IPS-18c (cell line): Measurements from ENCODE around the gene ACTR3.
"Not testable (repeated sequence)": the region's sequence is repeated elsewhere in the genome, so short reads cannot be mapped to it uniquely, and the experiment has no call there.

Source experiments
- H3K4me3 ChIP-seq: 2 replicates; pipeline ENCODE4 v1.7.0; 2013; ENCODE audit warnings: low read depth, mild to moderate bottlenecking, low read length, moderate library complexity; ENCODE audit not compliant: insufficient read depth
- H3K9me3 ChIP-seq: one replicate; pipeline ENCODE4 v1.6.1; 2013; ENCODE audit warnings: mild to moderate bottlenecking, low read length, moderate library complexity; ENCODE audit not compliant: control insufficient read depth, insufficient read depth

ACTR3 gene

GRCh38 chr2:113889471-113890252 lies at the start of gene ACTR3:
ACTR3 (plus strand) TSS chr2:113890089; CDS start chr2:113890280, 191 bp downstream.
- Histone ChIP-seq H3K9me3 (no peaks in the 10 kb centered on the region), H3K4me3 (peak within 1 kb of the TSS; percentile 83)

- Histone ChIP-seq H3K9me3 (no peaks in the 10 kb centered on the region), H3K4me3 (no peak overlapping the region)
These were observed 49.4 kb upstream of the ACTR3 start for GRCh38 chr2:113840518-113840917.

- H3K4me3 ChIP-seq: no peak overlapping the region
- no peaks in the 10 kb centered on the region for H3K9me3 ChIP-seq
These were observed 46.8 kb upstream of the ACTR3 start for GRCh38 chr2:113842919-113843736.

- not testable (repeated sequence) for H3K4me3 ChIP-seq, H3K9me3 ChIP-seq
These were observed 46.2 kb upstream of the ACTR3 start for GRCh38 chr2:113843737-113844050.

- H3K9me3 ChIP-seq: no peaks in the 10 kb centered on the region
- H3K4me3 ChIP-seq: no peak overlapping the region
These were observed 44.6 kb upstream of the ACTR3 start for GRCh38 chr2:113845261-113845660.

GRCh38 chr2:113845796-113846195 lies 44.1 kb upstream of the ACTR3 start:
- H3K9me3 ChIP-seq, H3K4me3 ChIP-seq: not testable (repeated sequence)

GRCh38 chr2:113846429-113846828 lies 43.5 kb upstream of the ACTR3 start:
- H3K4me3 ChIP-seq: no peak overlapping the region
- no peaks in the 10 kb centered on the region for H3K9me3 ChIP-seq

GRCh38 chr2:113847144-113847543 lies 42.7 kb upstream of the ACTR3 start:
- no peak overlapping the region for H3K4me3 ChIP-seq

GRCh38 chr2:113848758-113849415 lies 41.0 kb upstream of the ACTR3 start:
- Histone ChIP-seq H3K4me3 (no peak overlapping the region), H3K9me3 (no peaks in the 10 kb centered on the region)

More at GRCh38 chr2:113847144-113847543, 42.7 kb upstream of the ACTR3 start:
- H3K9me3 ChIP-seq: no peaks in the 10 kb centered on the region

GRCh38 chr2:113850687-113851086 lies 39.2 kb upstream of the ACTR3 start:
- Histone ChIP-seq H3K4me3 (no peak overlapping the region), H3K9me3 (no peaks in the 10 kb centered on the region)

- Histone ChIP-seq H3K4me3 (no peak overlapping the region), H3K9me3 (no peaks in the 10 kb centered on the region)
These were observed 38.2 kb upstream of the ACTR3 start for GRCh38 chr2:113851640-113852039.

GRCh38 chr2:113854208-113854607 lies 35.7 kb upstream of the ACTR3 start:
- Histone ChIP-seq H3K9me3 (no peaks in the 10 kb centered on the region), H3K4me3 (no peak overlapping the region)

- H3K9me3 ChIP-seq: no peaks in the 10 kb centered on the region
- no peak overlapping the region for H3K4me3 ChIP-seq
These were observed 34.7 kb upstream of the ACTR3 start for GRCh38 chr2:113854970-113855740.

GRCh38 chr2:113857464-113857863 lies 32.4 kb upstream of the ACTR3 start:
- Histone ChIP-seq H3K4me3 (no peak overlapping the region), H3K9me3 (no peaks in the 10 kb centered on the region)

GRCh38 chr2:113858764-113859163 lies 31.1 kb upstream of the ACTR3 start:
- Histone ChIP-seq H3K9me3 (no peaks in the 10 kb centered on the region), H3K4me3 (no peak overlapping the region)

- H3K9me3 ChIP-seq: no peaks in the 10 kb centered on the region
- no peak overlapping the region for H3K4me3 ChIP-seq
These were observed 28.1 kb upstream of the ACTR3 start for GRCh38 chr2:113861740-113862139.

- H3K4me3 ChIP-seq: no peak overlapping the region
These were observed 26.7 kb upstream of the ACTR3 start for GRCh38 chr2:113863144-113863543.

More at GRCh38 chr2:113863144-113863543, 26.7 kb upstream of the ACTR3 start:
- no peaks in the 10 kb centered on the region for H3K9me3 ChIP-seq
